ENCODE data around the gene TIMM44. TPM values are rescaled to one million over a fixed set of nuclear protein-coding genes. Genes with fewer than 3 reads are reported as not detected.

The TIMM44 gene
- total RNA-seq, 1 donor from 2014 or later, result 43.7 TPM

DNA sequence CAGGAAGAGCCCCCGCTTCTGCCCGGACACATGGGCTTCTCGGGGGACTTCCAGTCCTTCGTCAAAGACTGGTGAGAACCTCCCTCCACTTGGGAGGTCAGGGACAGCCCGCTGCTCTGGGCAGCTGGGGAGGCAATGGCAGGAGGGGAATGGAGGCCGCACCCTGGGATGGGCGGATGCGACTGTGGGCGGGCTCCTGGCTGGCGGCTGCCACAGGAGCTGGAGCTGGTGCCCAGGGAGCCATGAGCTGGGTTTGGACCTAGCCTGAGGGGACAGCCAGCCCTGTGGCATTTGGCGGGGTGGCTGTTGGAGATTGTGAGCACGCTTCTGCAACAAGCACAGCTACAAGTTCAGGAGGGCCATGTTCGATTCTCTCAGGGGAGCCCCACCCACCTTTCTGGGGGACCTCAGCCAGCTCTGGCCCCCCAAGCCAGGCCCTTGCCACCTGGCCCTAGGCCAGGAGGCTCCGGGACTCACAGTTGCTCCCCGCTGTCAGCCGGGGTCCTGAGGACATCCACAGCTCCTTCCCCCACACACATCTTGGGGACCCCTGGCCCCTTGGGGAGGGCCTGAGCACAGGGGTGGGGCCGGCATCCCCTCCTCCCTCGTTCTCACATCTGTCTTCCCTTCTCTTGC is 31.8 kb downstream of the TIMM44 start:
- H3F3A ChIP-seq (ENCODE audit: low read depth), result peaks cover 9% of the 10 kb centered on the region
- H3K36me3 ChIP-seq, result no peaks in the 10 kb centered on the region
- no peaks in the 10 kb centered on the region for H3K9me3 Mint-ChIP-seq

DNA sequence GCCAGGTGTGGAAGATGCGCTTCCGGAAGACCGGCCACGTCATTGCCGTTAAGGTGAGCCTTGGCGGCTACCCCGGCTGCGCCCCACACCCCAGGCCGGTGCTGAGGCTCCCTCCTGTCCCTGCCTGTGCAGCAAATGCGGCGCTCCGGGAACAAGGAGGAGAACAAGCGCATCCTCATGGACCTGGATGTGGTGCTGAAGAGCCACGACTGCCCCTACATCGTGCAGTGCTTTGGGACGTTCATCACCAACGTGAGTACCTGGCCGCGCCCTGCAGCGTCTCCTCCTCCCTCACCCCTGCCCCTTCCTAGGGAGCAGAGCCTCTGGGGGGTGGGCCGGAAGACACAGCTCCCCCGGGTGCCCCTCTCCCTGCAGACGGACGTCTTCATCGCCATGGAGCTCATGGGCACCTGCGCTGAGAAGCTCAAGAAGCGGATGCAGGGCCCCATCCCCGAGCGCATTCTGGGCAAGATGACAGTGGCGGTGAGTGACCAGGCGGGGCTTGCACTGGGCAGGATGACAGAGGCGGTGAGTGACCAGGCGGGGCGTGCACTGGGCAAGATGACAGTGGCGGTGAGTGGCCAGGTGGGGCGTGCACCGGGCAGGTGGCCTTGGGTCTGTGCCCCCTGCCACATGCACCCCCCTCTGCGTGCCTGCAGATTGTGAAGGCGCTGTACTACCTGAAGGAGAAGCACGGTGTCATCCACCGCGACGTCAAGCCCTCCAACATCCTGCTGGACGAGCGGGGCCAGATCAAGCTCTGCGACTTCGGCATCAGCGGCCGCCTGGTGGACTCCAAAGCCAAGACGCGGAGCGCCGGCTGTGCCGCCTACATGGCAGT is 32.9 kb downstream of the TIMM44 start:
- Histone ChIP-seq H4K20me1 (ENCODE audit: low read depth) (peaks cover 58% of the 10 kb centered on the region), H3K79me2 (ENCODE audit: low read depth) (peaks cover 22% of the 10 kb centered on the region), H3K27ac (no peak overlapping the region), H3F3A (ENCODE audit: low read depth) (peaks cover 3% of the 10 kb centered on the region), H2AFZ (replicated peaks) (no peak overlapping the region), H3K4me3 (no peak overlapping the region), H3K4me1 (no peaks in the 10 kb centered on the region), H3K27me3 (peaks cover 21% of the 10 kb centered on the region), H3K9me3 (ENCODE audit: low read depth) (no peaks in the 10 kb centered on the region), H3K36me3 (no peaks in the 10 kb centered on the region), H3K4me2 (no peak overlapping the region), H3K9ac (no peak overlapping the region)
- H3K9me3 Mint-ChIP-seq, result no peaks in the 10 kb centered on the region
- H3K36me3 Mint-ChIP-seq, result peaks cover 13% of the 10 kb centered on the region
- TF ChIP-seq CTCF (IDR thresholded peaks at IDR 0.05) (no peak), EZH2 (IDR thresholded peaks at IDR 0.05) (no peak), EZH2phosphoT487 (IDR thresholded peaks at IDR 0.05) (no peak)
- H3K4me3 Mint-ChIP-seq, result no peak overlapping the region
- H3K27me3 Mint-ChIP-seq (ENCODE audit: insufficient read depth, low read depth), result peaks cover 16% of the 10 kb centered on the region
- H3K4me1 Mint-ChIP-seq, result peaks cover 4% of the 10 kb centered on the region
- H3K27ac Mint-ChIP-seq, result no peak overlapping the region
- no peak for DNase-seq (ENCODE audit: low spot score)

More for the DNA sequence above, 31.8 kb downstream of the TIMM44 start:
- Mint-ChIP-seq H3K27ac (no peak overlapping the region), H3K4me3 (no peak overlapping the region), H3K27me3 (ENCODE audit: insufficient read depth, low read depth) (peaks cover 21% of the 10 kb centered on the region), H3K4me1 (peaks cover 3% of the 10 kb centered on the region), H3K36me3 (peaks cover 12% of the 10 kb centered on the region)
- Histone ChIP-seq H3K9me3 (ENCODE audit: low read depth) (no peaks in the 10 kb centered on the region), H3K9ac (no peak overlapping the region), H3K4me2 (no peak overlapping the region), H3K27ac (no peak overlapping the region), H3K27me3 (peaks cover 32% of the 10 kb centered on the region), H3K4me3 (no peak overlapping the region), H3K4me1 (peaks cover 7% of the 10 kb centered on the region), H4K20me1 (ENCODE audit: low read depth) (peaks cover 47% of the 10 kb centered on the region), H2AFZ (replicated peaks) (no peak overlapping the region), H3K79me2 (ENCODE audit: low read depth) (peaks cover 11% of the 10 kb centered on the region)
- no peak for DNase-seq (ENCODE audit: low spot score)
- TF ChIP-seq EZH2phosphoT487 (IDR thresholded peaks at IDR 0.05), result no peak
- TF ChIP-seq EZH2 (IDR thresholded peaks at IDR 0.05), result no peak
- TF ChIP-seq CTCF (IDR thresholded peaks at IDR 0.05), result no peak

GRCh38 chr19:7909471-7910067 is 33.9 kb downstream of the TIMM44 start:
- peaks cover 4% of the 10 kb centered on the region for H3K4me1 ChIP-seq
- Mint-ChIP-seq H3K4me3 (no peak overlapping the region), H3K27me3 (ENCODE audit: insufficient read depth, low read depth) (peaks cover 6% of the 10 kb centered on the region), H3K4me1 (peaks cover 10% of the 10 kb centered on the region), H3K9me3 (no peaks in the 10 kb centered on the region), H3K27ac (no peak overlapping the region), H3K36me3 (peaks cover 14% of the 10 kb centered on the region)
- no peaks in the 10 kb centered on the region for H3K36me3 ChIP-seq
- no peaks in the 10 kb centered on the region for H3F3A ChIP-seq (ENCODE audit: low read depth)
- H3K27ac ChIP-seq, result no peak overlapping the region
- no peaks in the 10 kb centered on the region for H3K9me3 ChIP-seq (ENCODE audit: low read depth)
- H3K79me2 ChIP-seq (ENCODE audit: low read depth), result peaks cover 32% of the 10 kb centered on the region
- TF ChIP-seq CTCF (IDR thresholded peaks at IDR 0.05) (no peak), EZH2 (IDR thresholded peaks at IDR 0.05) (no peak), EZH2phosphoT487 (IDR thresholded peaks at IDR 0.05) (no peak)
- no peak overlapping the region for H3K4me2 ChIP-seq
- H3K4me3 ChIP-seq, result no peak overlapping the region
- no peak overlapping the region for H2AFZ ChIP-seq (replicated peaks)
- DNase-seq (ENCODE audit: low spot score), result no peak
- H3K27me3 ChIP-seq, result peaks cover 12% of the 10 kb centered on the region
- peaks cover 66% of the 10 kb centered on the region for H4K20me1 ChIP-seq (ENCODE audit: low read depth)
- no peak overlapping the region for H3K9ac ChIP-seq
